Panc1 (cell line): Measurements from ENCODE around the gene ZNF326. TPM values are rescaled to one million over a fixed set of nuclear protein-coding genes. Genes with fewer than 3 reads are reported as not detected.

Source experiments
- ATAC-seq: fragments of 200-7000 bp; cut with Tn5 transposase; 2 replicates; pipeline ENCODE4 v1.9.1; 2020; ENCODE audit warnings: mild to moderate bottlenecking, moderate library complexity
- BruUV-seq: library from RNA; stranded (reverse); fragments of 400-500 nt; replicated peaks from 2 replicates; lab custom pipeline; 2021; lab: Mats Ljungman, UMichigan
- CTCF ChIA-PET: fragments of 300-600 bp; sonication (Branson Sonifier 250); formaldehyde crosslinking; loops from one replicate; lab custom pipeline; 2022; ENCODE audit warnings: antibody characterized with exemption; lab: Charles Lee
- POLR2A ChIA-PET: fragments of 300-600 bp; sonication (Branson Sonifier 250); formaldehyde crosslinking; loops from one replicate; lab custom pipeline; 2022; ENCODE audit warnings: antibody characterized with exemption; lab: Charles Lee
- DNase-seq: peaks from one replicate; pipeline ENCODE4 v3.0.0-alpha.2; 2010; ENCODE audit warnings: low read depth, low spot score
- H3K27ac ChIP-seq: 2 replicates; pipeline ENCODE4 v1.5.1; 2011; ENCODE audit warnings: mild to moderate bottlenecking, low read length, inconsistent platforms
- H3K27me3 ChIP-seq: fragments of 200-500 bp; sonication (Bioruptor generic); 2 replicates; pipeline ENCODE4 v1.6.0; 2014; ENCODE audit warnings: low read length, inconsistent platforms; ENCODE audit not compliant: control insufficient read depth, insufficient read depth
- H3K36me3 ChIP-seq: fragments of 200-500 bp; sonication (Bioruptor generic); 2 replicates; pipeline ENCODE4 v1.5.1; 2014; ENCODE audit warnings: inconsistent platforms, mild to moderate bottlenecking, low read length, moderate library complexity; ENCODE audit not compliant: control insufficient read depth, insufficient read depth
- H3K4me1 ChIP-seq: 2 replicates; pipeline ENCODE4 v1.5.1; 2011; ENCODE audit warnings: inconsistent platforms, mild to moderate bottlenecking, low read length, moderate library complexity; ENCODE audit not compliant: control insufficient read depth, insufficient read depth
- H3K4me3 ChIP-seq, 2 experiments: 2 replicates each; pipeline ENCODE4 v1.5.1; 2011 to 2012; ENCODE audit warnings: low read depth in 2 of 2, low read length in 2 of 2, mild to moderate bottlenecking in 2 of 2, inconsistent platforms in 1 of 2, moderate library complexity in 1 of 2
- H3K9me3 ChIP-seq: fragments of 200-500 bp; sonication (Bioruptor generic); 2 replicates; pipeline ENCODE4 v1.5.1; 2014; ENCODE audit warnings: low read depth, mild to moderate bottlenecking, inconsistent platforms, low read length, moderate library complexity; ENCODE audit not compliant: control insufficient read depth, insufficient read depth
- CTCF ChIP-seq: fragments of 450-650 bp; IDR thresholded peaks from 2 replicates; pipeline ENCODE4 v1.5.1; 2017; ENCODE audit warnings: mild to moderate bottlenecking
- POLR2AphosphoS5 ChIP-seq: IDR thresholded peaks from 2 replicates; pipeline ENCODE4 v1.6.1; 2012; ENCODE audit warnings: mild to moderate bottlenecking, low read depth, low read length, moderate library complexity
- REST ChIP-seq, 2 experiments: IDR thresholded peaks; 2 replicates each; pipeline ENCODE4 v1.6.1; 2011 to 2012; ENCODE audit warnings: low read depth in 2 of 2, control low read depth in 1 of 2, low read length in 1 of 2, mild to moderate bottlenecking in 1 of 2, moderate library complexity in 1 of 2; ENCODE audit not compliant: insufficient read depth in 1 of 2
- SIN3A ChIP-seq: IDR thresholded peaks from 2 replicates; pipeline ENCODE4 v1.6.1; 2012; ENCODE audit warnings: low read depth, mild to moderate bottlenecking, low read length, moderate library complexity, borderline replicate concordance; ENCODE audit not compliant: insufficient read depth
- TCF7L2 ChIP-seq: IDR thresholded peaks from 2 replicates; pipeline ENCODE4 v1.6.1; 2011; ENCODE audit warnings: mild to moderate bottlenecking, low read depth, low read length, inconsistent platforms
- in situ Hi-C: cut with HindIII; loops from 2 replicates; pipeline ENCODE4 v1.10.0; 2016; ENCODE audit warnings: low sequenced_read_pairs, low pct_unique_long_range_greater_than_20kb
- intact Hi-C: fragments of 100-400 bp; cut with micrococcal nuclease; formaldehyde crosslinking; loops from one replicate; pipeline ENCODE4 v1.10.0; 2022; ENCODE audit not compliant: unreplicated experiment
- total RNA-seq: library from RNA; stranded (reverse); gene quantifications from one replicate; pipeline ENCODE4 v1.2.1, GENCODE V29; 2021; ENCODE audit not compliant: unreplicated experiment

ZNF326 gene
- total RNA-seq, 1 experiment from 2014 or later, result 19.7 TPM

- no TSS peak for BruUV-seq
- Histone ChIP-seq H3K27me3 (peaks cover 20% of the 10 kb centered on the region), H3K4me3 (no peak overlapping the region), H3K27ac (no peak overlapping the region), H3K36me3 (no peaks in the 10 kb centered on the region), H3K9me3 (no peaks in the 10 kb centered on the region), H3K4me1 (no peaks in the 10 kb centered on the region)
- DNase-seq (no peak), ATAC-seq (no peak)
- CTCF ChIA-PET, result no interaction called here
- TF ChIP-seq CTCF (no peak), REST (IDR thresholded peaks at IDR 0.05; ENCODE audit: insufficient read depth in 1 of 2, low read depth in 2 of 2, low read length in 1 of 2) (no peak), SIN3A (no peak)
- POLR2A ChIA-PET, result no interaction called here
- intact Hi-C loops (no loop called here), in situ Hi-C loops (no loop called here)
These were observed 79.7 kb downstream of the ZNF326 start for GRCh38 chr1:90074566-90074965.

GRCh38 chr1:90074970-90075391 lies 80.1 kb downstream of the ZNF326 start:
- in situ Hi-C loops (no loop called here), intact Hi-C loops (no loop called here)
- peaks cover 20% of the 10 kb centered on the region for H3K27me3 ChIP-seq
- TF ChIP-seq REST (IDR thresholded peaks at IDR 0.05; ENCODE audit: insufficient read depth in 1 of 2, low read depth in 2 of 2, low read length in 1 of 2) (no peak), CTCF (no peak), TCF7L2 (no peak), SIN3A (no peak), POLR2AphosphoS5 (no peak)
- no peak for ATAC-seq
- H3K27ac ChIP-seq, result no peak overlapping the region
- no peaks in the 10 kb centered on the region for H3K9me3 ChIP-seq
- H3K4me1 ChIP-seq, result no peaks in the 10 kb centered on the region
- BruUV-seq, result no TSS peak
- H3K36me3 ChIP-seq, result no peaks in the 10 kb centered on the region
- ChIA-PET CTCF (no interaction called here), POLR2A (no interaction called here)
- H3K4me3 ChIP-seq, result no peak overlapping the region
- no peak for DNase-seq
